NCI-H82 treated with DMSO at 0.1 percent for 48 hours (cell line): Measurements from ENCODE around the gene WDR45.

Experiments
- DNase-seq: peaks from one replicate; lab custom pipeline; 2025; ENCODE audit not compliant: unreplicated experiment; lab: John Stamatoyannopoulos, UW

WDR45 gene

DNA sequence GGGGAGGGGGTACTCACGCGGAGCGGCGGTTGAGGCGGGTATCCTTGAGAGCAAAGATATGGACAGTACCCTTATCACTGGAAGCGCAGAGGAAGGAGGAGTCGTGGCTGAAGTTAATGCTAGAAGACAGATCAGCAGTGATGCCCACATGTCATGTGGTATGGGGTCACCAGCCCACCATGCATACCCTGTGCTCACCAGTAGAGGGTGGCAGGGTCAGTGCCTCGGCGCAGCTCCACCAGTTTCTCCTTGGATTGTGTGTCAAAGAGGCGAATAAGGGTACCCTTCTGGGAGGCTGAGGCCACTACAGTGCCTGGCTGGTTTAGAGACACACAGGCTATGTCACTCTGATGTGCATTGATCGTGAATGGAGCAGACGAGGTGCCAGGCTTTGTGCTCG lies 4.3 kb downstream of the WDR45 start:
- no peak for DNase-seq

DNA sequence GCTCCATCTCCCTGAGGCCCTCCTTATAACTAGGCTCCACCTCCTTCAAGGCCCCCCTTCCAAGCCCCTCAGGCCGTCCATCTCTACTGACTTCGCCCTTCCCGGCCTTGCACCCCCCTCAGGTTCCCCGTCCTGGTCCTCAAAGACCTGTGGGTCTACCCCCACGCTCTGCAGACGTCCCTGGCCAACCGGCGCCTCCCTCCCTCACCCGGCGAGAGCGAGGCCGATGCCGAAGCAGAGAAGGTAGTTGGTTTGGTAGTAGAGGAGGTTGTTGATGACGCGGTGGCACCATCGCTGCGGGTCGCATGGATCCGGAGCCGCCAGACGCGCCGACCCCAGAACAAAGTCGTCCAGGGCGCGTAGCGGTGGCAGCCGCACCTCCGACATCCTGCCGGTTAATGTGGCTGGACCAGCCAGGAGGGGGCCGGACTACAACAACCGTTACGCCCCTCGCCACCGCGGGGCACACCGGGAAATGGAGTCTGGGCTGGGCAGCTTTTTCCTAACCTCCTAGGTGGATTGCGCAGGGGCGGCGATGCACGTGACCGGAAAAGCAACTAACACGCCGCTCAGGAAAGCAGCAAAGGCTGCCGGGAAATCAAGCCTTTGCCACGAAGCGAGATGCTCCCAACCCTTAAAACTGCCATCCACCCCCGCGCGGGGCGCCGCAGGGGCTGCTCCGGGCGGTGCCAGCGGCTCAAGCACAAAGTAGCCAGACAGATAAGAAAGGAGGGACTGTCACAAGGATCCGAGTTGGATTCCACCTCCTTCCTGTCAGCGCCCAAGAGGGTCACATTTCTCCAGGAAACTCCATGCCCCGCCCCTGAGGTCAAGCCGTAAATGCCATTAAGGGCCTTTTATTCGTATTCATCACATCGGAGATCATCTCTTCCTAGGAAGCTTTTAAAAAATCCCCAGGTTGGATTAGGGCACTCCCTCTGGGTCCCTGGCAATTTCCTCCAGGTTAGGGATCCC lies 5.8 kb downstream of the WDR45 start, which contains the start of gene PRAF2:
PRAF2 (minus strand) TSS at position 402 of the 975 bp plus-strand sequence; CDS start at position 387, 15 bp downstream.
- DNase-seq = peak; percentile 82

DNA sequence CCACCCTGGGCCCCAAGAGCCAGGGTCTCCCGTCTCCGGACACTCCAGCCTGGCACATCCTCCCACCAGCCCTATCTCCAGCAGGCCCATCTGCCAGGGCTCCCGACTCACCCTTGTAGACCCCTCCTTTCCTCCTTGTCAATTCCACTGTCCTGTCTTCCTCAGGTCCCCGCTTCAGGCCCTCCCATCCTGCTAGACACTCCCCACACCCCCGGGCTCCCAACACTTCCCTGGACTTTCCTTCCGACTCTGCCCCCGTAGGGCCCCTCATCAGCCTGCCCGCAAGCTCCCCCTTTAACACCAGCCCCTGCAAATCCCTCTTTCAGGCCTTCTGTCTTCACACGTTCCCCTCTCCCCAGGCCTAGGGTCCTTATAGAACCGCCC lies 7.0 kb downstream of the WDR45 start:
- no peak for DNase-seq

DNA sequence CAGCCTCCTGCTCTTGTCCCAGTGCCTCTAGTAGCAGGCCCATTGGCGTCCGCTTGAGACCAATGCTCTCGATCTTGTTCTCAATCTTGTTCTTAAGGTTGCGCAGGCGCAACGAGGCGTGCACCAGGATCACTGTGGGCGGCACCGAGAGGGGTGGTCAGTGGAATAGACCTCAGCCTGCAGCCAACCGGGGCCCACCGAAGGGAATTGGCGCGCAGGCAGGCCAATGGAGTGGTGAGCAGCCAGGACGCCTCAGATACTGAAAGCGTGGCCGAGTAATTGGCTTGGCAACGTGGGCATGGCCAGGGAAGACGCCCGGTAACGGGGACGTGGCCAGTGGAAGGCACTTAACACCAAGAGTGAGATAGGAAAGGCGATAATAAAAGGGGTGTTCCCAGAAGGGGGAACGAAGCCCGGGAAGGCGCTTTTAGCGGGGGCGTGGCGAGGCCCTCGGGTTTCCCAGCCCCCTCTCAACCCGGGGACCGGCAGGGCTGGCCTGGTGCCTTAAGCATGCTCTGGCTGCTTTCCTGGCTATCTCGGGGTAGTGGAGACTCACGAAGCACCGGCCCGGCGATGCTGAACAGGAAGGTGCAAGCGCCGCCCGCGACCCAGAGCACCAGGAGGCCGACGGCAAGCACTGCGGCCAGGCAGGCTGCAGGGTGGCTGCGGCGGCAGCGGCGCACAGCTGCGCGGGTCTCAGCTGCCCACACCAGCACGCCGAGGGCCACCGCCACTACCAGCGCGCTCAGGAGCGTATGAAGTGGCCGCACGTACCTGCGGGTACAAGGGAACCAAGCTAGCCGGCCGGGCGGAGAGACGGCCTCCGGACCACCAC lies 7.6 kb downstream of the WDR45 start:
- no peak for DNase-seq

DNA sequence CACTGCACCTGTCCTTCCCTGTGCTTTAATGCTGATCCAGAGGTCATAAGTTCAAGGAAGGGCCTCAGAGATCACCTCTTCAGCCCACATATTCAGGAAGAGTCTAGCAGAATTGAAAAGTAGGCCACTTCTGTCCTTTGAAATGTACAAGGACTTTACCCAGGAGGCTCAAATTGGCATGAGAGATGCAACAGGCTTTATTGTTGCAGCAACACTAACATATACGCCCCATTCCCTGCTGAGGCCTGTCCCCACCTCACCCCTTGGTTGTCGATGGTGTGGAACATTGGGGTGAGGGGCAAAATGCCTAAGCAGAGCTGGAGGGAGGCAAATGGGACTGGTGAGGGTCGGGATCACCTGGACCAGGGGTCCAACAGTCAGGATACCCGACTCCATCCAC lies 8.7 kb downstream of the WDR45 start:
- DNase-seq = no peak

DNA sequence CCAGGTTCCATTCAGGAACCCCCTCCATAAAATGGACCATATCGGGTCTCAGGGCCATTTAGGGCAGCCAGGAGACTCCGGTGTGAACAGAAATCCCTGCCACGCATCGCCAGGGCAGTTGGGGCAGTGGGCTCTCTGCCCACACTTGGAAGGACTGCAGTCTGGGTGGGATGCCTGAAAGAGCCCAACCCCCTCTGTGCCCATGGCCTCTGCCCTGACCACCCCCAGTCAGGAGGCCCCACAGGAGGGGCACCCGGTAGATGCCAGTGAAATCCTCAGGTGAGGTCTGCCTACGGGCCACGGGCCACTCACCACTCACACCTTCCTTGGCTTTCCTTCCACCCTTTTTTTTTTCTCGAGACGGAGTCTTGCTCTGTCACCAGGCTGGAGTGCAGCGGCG lies 10.6 kb downstream of the WDR45 start:
- no peak for DNase-seq

DNA sequence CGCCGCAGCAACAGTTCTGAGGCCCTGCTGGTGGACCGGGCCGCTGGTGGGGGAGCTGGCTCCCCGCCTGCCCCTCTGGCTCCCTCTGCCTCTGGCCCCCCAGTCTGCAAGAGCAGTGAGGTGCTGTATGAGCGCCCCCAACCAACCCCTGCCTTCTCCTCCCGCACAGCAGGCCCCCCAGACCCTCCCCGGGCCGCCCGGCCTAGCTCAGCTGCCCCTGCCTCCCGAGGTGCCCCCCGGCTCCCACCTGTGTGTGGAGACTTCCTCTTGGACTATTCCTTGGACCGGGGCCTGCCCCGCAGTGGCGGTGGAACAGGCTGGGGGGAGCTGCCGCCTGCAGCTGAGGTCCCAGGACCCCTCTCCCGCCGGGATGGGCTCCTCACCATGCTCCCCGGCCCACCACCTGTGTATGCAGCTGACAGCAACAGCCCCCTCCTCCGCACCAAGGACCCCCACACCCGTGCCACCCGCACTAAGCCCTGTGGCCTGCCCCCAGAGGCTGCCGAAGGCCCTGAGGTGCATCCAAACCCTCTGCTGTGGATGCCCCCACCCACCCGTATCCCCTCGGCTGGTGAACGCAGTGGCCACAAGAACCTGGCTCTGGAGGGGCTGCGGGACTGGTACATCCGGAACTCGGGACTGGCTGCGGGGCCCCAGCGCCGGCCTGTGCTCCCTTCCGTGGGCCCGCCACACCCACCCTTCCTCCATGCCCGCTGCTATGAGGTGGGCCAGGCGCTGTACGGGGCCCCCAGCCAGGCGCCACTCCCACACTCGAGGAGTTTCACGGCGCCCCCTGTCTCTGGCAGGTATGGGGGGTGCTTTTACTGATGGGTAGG lies 12.2 kb downstream of the WDR45 start:
- DNase-seq = no peak

DNA sequence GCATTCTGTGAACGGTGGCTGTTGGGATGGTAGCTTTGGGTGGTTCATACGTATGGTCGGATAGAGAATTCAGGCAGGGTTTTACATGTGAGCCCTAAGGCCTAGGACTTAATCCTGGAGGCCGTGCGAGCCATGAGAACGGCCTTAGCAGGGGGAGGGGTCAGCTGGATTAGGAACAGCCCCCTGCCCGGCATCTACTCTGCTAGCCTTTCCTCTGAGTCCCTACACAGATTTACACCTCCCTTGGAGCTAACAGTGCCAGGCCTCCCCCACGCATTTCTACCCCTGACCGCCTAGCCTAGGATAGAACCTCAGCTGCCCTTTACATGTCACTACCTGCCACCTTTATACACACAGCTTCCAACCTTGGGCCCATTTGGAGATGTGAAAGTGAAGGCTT lies 13.0 kb downstream of the WDR45 start:
- DNase-seq = no peak

DNA sequence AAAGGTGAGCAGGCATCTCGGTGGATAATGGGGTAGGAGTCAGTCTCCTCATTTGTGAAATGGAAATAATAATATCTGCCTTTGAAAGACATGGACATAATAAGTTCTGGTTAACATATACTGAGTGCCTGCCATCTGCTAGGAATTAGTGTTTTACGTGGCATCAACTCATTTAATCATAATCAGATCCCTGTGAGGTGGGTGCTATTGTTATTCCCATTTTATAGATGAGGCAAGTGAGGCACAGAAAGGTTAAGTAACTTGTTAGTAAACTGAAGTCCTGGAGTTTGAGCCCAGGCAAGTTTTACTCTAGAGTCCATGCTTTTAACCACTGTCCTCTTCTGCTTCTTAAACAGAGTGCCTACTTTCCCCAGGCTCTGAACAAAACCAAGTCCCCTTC lies 13.4 kb downstream of the WDR45 start:
- no peak for DNase-seq

DNA sequence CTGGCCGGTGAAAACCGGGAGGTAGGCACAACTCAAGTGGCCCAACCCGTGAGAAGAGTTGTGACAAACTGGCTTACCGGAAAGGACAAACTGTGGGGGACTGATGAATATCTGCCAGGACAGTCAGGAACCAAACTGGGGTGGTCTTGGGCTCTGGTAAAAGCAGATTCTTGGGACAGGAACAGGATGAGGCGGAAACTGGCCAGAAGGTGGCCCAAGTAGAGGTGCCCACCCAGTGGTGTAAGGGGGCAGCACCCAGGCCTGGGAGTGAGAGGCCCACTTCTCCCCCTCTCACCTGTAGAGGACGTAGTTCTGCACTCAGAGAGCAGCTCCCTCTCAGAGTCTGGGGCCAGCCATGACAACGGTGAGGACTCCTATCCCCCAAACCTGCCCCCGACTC lies 15.0 kb downstream of the WDR45 start:
- DNase-seq = no peak

DNA sequence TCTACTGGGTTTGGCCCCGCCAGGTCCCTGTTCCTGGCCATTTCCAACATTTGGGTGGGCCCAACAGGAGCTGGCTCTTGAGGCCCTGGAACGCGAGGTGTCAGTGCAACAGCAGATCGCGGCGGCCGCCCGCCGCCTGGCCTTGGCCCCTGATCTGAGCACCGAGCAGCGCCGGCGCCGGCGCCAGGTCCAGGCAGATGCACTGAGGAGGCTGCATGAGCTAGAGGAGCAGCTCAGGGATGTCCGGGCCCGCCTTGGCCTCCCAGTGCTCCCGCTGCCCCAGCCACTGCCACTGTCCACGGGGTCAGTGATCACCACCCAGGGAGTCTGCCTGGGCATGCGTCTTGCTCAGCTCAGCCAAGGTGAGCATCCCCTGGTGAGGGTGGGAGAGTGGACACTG lies 15.4 kb downstream of the WDR45 start:
- DNase-seq = no peak

DNA sequence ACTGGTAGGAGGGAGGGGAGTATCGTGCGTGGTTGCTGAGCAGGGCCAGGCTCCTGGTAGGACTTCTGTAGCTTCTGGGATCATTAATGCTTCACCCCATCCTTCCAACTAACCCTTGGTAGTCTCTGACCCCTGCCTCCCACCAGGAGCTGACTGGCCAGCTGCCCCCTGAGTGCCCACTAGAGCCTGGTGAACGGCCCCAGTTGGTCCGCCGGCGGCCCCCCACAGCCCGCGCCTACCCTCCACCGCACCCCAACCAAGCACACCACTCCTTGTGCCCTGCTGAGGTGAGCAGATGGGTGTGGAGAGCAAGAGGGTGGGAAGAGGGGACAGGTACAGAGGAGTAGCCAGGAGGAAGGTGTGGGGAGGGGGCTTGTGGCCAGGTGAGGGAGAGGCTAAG lies 16.0 kb downstream of the WDR45 start:
- DNase-seq = no peak

DNA sequence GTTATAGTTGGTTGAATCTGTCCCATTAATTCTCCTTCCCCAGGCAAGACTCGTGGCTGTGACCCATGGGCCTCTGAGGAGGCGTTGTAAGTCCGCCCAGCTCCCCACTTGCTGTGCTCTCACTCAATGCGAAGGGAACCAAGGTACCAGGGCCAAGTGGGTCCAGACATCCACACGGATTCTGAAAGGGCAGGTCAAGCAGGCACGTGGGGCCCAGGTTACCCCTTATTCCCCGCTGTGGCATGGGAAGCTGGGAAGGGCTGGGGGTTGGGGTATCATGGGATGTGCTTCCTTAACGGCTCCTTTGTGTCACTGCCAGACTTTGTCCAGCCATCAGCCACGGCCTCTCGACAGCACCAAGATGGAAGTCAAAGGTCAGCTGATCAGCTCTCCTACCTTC lies 17.8 kb downstream of the WDR45 start:
- no peak for DNase-seq

DNA sequence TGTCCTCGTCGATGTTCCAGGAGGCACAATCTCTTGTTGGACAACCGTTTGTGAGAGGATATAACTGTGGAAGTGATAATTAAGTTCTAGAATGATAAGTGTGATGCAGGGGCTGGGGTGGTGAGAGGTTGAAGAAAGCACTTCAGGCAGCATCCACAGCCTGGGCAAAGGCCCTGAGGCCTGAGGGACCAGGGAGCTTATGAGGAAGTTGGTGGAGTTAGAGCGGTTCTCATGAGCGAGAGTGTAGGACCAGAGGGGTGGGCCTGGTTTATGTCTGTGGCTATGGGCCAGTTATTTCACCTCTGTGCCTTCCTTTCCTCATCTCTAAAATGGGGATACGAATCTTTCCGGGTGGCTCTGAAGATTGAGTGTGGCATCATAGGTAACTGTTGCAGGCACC lies 18.2 kb downstream of the WDR45 start:
- no peak for DNase-seq

DNA sequence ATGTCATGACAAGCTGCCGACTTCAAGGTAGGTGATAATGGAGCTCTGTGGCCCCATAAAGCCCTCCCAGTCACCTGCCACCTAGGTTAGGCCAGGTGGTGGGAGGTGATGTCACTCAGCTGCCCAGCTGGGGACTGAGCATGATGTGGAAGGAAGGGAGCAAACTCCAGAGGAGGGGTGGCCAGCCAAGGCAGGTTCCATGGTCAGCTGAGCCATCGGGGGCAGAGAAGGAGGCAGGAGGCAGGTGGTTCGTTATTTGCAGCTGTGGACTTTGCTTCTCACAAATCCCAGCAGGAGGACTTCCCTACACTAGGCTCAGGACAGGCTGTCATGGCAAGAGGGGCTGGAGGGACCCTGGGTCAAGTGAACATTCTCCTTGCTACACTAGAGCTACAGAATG lies 18.8 kb downstream of the WDR45 start:
- no peak for DNase-seq

DNA sequence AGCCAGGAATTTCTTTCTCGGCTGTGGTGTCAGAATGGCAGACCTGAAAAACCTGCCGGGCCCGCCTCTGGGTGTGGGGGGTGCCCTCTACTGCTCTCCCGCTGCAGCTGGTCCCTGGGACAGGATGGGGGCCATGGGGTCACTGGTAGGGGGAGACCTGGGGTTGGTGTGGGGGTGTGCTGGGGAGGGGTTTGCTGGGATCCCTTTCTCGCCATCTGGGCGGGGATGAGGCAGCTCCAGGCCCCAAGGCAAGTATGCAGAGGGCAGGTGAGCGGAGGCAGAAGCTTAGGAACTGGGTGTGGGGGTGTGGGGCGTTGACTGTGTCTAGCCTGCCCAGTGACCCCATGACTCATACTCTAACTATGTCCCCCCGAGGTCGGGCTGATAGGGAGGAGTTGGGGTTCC lies 20.0 kb downstream of the WDR45 start:
- no peak for DNase-seq

DNA sequence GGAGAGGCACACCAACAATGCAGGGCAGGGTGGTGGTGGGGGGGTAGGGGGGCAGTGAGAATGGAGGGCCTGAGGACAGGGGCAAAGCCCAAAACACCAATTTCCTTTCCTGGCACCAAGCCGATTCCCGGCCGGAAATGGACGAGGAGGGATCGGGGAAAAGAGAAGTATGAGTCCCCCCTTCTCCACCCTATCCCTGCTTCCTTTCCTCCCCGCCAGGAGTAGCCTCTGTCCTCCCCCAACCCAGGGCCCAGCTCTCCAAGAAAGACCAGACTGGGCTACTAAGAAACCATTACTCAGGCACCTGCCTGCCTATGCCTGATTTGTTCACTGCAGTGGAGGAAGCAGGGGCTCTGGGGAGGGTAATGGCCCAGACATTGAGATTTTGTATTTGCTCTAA lies 20.5 kb downstream of the WDR45 start:
- no peak for DNase-seq

DNA sequence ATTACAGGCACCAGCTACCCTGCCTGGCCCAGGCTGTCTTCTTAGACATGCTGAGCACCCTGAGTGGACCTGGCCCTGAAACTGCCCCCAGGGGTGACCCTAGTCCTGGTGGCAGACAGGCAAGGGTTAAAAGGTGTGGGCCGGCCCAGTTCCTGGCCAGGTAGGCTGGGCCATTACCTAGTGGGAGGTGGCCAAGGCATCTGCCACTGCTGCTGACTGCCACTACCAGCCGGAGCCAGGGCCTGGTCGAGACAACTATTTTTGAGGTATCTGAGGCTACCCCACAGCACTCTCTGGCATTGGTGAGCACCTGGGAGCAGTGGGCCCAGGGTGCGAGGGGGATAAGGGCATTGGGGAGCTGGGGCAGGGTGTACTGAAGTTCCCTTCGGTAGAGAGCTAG lies 20.9 kb downstream of the WDR45 start, which contains the start of gene CCDC120:
CCDC120 (plus strand) TSS at position 206 of the 400 bp plus-strand sequence. CDS start 3,043 bp downstream, outside the sequence.
- DNase-seq = no peak

DNA sequence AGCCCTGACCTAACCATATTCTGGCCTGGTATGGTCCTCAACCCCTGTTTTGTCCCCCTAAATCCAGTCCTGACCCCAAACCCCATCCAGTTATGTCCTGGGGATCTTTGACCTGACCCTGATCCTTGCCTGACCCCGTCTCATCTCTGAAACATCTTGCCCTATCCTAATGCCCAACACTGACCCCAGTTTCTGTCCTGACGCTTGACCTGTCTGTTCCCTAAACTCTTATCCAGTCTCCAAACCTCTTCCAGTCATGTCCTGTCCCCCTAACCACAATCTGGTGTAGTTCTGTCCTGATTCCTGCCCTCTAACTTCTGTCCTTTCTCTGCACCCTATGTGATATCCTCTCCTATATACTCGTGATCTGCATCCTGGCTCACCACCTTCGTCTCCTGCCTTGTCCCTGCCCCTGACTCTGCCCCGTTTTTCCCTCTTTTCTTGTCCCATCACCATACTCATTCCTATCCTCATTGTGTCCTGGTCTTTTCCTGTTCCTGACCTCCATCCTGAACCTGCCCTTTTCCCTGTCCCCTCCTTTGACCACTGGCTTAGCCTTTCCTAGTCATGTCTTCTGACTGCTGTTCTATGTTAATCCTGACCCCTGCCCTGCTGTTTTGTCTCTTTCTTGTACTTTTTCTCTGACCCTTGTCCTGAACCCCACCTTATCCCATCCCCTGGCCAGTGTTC lies 25.5 kb downstream of the WDR45 start:
- no peak for DNase-seq
